K562 (cell line): Measurements from ENCODE around the gene METTL14.

Experiments used
- DPF2 ChIP-seq: fragments of 450-650 bp; IDR thresholded peaks from 2 replicates; pipeline ENCODE4 v1.6.1; 2016
- FOS ChIP-seq: IDR thresholded peaks from 3 replicates; pipeline ENCODE4 v1.6.1; 2011; ENCODE audit not compliant: insufficient read length; ENCODE audit errors: extremely low read depth
- GTF2F1 ChIP-seq: IDR thresholded peaks from 2 replicates; pipeline ENCODE4 v1.6.1; 2011; ENCODE audit warnings: low read depth, low read length, improper control_type of control experiment
- POLR2AphosphoS5 ChIP-seq: IDR thresholded peaks from 2 replicates; pipeline ENCODE4 v1.6.1; 2011; ENCODE audit warnings: mild to moderate bottlenecking, low read depth, low read length, moderate library complexity; ENCODE audit not compliant: control insufficient read depth, insufficient read depth
- TRIM24 ChIP-seq, 2 experiments: fragments of 450-650 bp; IDR thresholded peaks; 2 replicates each; pipeline ENCODE4 v1.6.1; 2016
- TF ChIP-seq, protein P1 (sequence below), 3 experiments: IDR thresholded peaks in 2 of 3; conservative IDR thresholded peaks in 1 of 3; 2 replicates each; pipeline ENCODE4 v1.5.1; 2011 to 2012; ENCODE audit warnings: low read length in 3 of 3, mild to moderate bottlenecking in 3 of 3, control low read depth in 2 of 3, improper control_type of control experiment in 1 of 3, inconsistent platforms in 1 of 3, low read depth in 1 of 3, mixed read lengths in 1 of 3, moderate library complexity in 1 of 3; ENCODE audit not compliant: insufficient read depth in 2 of 3
- TF ChIP-seq, protein P2 (sequence below): fragments of 250-450 bp; sonication (Bioruptor Pico); IDR thresholded peaks from 2 replicates; pipeline ENCODE4 v1.5.0; 2022; ENCODE audit warnings: mild to moderate bottlenecking

GRCh38 chr4:118732591-118733330, 47.6 kb downstream of the METTL14 start:
- TF ChIP-seq FOS (no peak), GTF2F1 (no peak), TRIM24 (IDR thresholded peaks at IDR 0.05) (no peak), DPF2 (no peak), POLR2AphosphoS5 (no peak)
- TF ChIP-seq, protein P1, sequence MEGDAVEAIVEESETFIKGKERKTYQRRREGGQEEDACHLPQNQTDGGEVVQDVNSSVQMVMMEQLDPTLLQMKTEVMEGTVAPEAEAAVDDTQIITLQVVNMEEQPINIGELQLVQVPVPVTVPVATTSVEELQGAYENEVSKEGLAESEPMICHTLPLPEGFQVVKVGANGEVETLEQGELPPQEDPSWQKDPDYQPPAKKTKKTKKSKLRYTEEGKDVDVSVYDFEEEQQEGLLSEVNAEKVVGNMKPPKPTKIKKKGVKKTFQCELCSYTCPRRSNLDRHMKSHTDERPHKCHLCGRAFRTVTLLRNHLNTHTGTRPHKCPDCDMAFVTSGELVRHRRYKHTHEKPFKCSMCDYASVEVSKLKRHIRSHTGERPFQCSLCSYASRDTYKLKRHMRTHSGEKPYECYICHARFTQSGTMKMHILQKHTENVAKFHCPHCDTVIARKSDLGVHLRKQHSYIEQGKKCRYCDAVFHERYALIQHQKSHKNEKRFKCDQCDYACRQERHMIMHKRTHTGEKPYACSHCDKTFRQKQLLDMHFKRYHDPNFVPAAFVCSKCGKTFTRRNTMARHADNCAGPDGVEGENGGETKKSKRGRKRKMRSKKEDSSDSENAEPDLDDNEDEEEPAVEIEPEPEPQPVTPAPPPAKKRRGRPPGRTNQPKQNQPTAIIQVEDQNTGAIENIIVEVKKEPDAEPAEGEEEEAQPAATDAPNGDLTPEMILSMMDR (IDR thresholded peaks at IDR 0.05 in 2 of 3, conservative IDR thresholded peaks at IDR 0.05 in 1 of 3; ENCODE audit: insufficient read depth in 2 of 3, low read depth in 1 of 3, low read length in 3 of 3) = no peak
- TF ChIP-seq, protein P2, sequence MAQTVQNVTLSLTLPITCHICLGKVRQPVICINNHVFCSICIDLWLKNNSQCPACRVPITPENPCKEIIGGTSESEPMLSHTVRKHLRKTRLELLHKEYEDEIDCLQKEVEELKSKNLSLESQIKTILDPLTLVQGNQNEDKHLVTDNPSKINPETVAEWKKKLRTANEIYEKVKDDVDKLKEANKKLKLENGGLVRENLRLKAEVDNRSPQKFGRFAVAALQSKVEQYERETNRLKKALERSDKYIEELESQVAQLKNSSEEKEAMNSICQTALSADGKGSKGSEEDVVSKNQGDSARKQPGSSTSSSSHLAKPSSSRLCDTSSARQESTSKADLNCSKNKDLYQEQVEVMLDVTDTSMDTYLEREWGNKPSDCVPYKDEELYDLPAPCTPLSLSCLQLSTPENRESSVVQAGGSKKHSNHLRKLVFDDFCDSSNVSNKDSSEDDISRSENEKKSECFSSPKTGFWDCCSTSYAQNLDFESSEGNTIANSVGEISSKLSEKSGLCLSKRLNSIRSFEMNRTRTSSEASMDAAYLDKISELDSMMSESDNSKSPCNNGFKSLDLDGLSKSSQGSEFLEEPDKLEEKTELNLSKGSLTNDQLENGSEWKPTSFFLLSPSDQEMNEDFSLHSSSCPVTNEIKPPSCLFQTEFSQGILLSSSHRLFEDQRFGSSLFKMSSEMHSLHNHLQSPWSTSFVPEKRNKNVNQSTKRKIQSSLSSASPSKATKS (CRISPR knock-in tag) = no peak
